HG02981 (cell line): ENCODE measurements around the gene IRAK2.

Source experiments
- ATAC-seq: cut with Tn5 transposase; IDR thresholded peaks from one replicate; pipeline ENCODE4 v1.9.1; 2021; ENCODE audit warnings: mild to moderate bottlenecking, moderate library complexity; ENCODE audit not compliant: unreplicated experiment

Gene IRAK2

GRCh38 chr3:10223676-10224639, 59.2 kb downstream of the IRAK2 start:
- peak; percentile 55 for ATAC-seq

GRCh38 chr3:10224794-10225665, 60.3 kb downstream of the IRAK2 start:
- no peak for ATAC-seq

- ATAC-seq, result no peak
Observed at GRCh38 chr3:10226293-10226692, 61.6 kb downstream of the IRAK2 start.

- no peak for ATAC-seq
Observed at GRCh38 chr3:10228248-10228950, 63.7 kb downstream of the IRAK2 start.

DNA sequence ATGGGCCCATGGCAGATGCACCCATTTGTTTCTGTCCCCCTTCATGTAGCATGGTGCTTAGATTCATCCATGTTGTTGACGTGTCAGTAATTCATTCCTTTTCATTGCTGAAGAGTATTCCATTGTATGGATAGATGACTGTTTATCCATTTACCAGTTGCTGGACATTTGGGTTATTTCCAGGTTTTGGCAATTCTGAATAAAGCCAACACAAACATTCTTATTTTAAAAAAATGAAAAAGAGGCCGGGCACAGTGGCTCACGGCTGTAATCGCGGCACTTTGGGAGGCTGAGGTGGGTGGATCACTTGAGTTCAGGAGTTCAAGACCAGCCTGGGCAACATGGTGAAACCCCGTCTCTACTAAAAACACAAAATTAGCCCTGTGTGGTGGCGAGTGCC, 64.9 kb downstream of the IRAK2 start:
- ATAC-seq, result no peak

DNA sequence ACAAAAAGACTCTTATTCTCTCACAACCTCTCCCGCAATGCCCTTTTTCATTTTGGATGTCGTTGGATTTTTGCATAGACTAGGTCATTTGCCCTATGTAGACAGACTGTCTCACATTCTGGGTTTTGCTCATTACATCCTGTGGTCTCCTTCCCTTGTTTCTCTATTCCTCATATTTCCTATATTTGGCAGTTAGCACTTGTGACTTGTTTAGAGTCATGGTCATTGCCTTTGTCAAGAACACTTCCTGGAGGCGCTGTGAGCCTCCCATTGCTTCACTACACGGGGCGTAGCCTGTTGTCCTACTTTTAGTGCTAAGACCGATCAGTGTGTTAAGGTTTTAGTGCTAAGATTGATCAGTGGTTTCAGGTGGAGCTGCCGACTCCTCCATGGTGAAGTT, 67.4 kb downstream of the IRAK2 start:
- no peak for ATAC-seq

DNA sequence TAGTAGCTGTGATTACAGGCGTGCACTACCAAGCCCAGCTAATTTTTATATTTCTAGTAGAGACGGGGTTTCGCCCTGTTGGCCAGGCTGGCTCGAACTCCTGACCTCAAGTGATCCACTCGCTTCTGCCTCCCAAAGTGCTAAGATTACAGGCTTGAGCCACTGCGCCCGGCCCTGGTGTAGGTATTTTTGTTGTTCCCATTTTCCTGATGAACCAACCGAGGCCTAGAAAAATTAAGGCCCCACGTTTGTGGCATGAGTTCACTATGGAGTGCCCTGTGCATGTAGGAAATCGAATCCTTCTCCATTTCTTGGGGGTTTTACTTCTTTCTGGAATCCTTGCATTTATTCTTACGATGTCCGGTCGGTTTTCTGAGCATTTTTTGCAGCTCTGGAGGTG, 69.3 kb downstream of the IRAK2 start:
- no peak for ATAC-seq

DNA sequence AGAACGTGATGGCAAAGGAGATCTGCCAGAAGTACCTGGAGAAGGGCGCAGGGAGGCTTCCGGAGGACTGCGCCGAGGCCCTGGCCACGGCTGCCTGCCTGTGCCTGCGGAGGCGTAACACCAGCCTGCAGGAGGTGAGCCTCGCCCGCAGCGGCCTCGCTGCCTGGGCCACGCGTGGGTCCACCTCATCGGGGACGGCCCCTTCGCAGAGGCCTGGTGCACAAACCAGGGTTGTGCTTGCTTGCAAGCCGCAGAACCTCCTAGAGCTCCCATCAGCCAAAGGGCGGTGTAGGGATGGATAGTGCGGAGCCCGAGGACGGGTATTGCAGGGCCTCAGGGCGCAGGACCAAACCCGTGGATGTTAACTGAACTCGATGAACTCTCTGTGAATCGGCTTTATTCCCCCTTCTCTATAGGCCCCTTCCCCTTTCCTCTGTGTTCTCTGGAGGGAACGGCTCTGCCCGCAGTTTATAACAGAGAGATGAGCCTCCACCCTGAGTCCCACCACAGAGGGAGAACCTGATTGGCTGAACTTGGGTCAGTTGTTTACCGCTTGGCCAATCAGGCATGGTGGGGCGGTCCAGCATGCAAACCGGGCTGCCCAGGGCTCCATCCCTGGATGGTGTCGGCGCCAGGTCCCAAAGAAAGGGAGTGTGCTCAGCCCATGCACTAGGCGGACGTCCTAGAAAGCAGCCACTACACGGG, 70.0 kb downstream of the IRAK2 start:
- no peak for ATAC-seq

- ATAC-seq, result no peak
Observed at GRCh38 chr3:10235551-10235950, 70.8 kb downstream of the IRAK2 start.

DNA sequence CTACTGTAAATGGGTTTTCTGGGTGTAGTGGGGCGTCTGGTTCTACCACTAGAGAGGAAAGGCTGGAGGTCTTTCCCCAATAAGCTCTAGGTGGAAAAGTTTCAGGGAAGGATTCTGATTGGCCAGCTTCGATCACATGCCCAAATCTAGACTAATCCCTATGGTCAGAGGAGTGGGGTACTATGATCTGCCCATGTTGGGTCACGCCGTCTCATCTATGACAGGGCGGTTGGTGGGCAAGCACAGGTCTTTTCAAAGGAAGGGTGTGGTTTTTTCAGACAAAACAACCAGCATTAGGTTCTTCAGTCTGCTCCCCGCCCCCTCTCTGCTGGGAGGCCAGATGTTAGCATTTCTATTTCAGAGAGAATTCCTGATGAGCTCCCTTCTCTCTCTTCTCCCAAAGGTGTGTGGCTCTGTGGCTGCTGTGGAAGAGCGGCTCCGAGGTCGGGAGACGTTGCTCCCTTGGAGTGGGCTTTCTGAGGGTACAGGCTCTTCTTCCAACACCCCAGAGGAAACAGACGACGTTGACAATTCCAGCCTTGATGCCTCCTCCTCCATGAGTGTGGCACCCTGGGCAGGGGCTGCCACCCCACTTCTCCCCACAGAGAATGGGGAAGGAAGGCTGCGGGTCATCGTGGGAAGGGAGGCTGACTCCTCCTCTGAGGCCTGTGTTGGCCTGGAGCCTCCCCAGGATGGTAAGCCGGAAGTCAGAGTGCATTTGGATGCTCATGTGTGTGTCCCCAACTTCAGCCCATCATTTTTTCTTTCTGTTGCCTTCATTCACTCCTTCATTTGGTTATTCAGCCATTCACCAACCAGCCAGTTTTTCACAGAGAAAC, 73.8 kb downstream of the IRAK2 start:
- ATAC-seq, result no peak

DNA sequence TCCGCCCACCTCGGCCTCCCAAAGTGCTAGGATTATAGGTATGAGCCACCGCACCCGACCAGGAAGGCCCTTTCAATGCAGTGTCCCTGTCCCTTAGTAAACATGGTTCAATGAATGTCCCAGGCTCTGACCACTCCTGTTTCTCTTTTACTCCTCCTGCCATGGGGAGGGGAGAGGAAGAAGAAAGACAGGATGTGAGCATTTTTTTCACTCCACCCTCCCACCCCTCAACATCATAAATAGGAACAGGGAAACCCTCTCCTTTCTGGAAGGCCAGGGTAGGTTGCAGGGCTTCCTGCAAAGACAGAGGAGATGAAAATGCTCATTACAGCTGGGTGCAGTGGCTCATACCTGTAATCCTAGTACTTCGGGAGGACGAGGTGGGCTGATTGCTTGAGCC, 76.1 kb downstream of the IRAK2 start:
- ATAC-seq, result no peak

DNA sequence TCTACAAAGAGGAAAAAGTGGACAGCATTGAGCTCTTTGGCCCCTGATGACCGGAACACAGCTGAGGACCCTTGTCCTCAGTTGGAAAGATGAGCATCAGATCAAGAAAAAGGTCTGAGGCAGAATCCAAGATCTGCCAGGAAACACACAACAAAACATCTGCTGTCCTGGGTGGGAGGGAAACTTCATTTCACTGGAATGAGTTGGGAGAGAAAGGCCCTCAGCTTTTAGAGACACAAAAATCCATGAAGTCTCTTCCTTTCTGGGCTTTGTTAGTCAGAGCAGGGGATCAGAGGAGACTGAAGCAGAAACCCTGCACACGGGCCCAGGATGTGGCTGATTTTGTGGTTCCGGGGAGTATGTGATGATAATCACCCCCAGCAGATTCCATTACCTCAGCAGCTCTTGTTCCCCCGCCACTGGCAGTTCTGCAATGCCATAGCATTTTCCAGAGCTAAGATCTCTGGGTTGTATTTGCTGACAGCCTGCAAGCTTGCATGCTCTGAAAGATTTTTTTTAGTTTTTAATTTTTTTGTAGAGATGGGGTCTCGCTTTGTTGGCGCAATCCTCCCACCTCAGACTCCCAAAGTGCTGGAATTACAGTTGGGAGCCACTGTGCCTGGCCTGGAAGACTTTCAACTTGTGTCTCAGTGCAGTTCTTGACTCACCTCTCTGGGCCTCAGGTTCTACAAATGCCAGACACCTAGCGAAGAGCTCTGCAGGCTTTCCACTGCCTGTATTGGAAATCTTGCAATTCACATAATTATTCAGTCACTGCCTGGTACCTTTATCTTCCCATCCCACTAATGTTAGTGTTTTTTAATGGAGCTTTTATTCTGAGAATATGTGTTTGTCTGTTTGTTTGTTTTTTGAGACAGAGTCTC, 77.7 kb downstream of the IRAK2 start:
- ATAC-seq, result no peak

- ATAC-seq, result no peak
Observed at GRCh38 chr3:10244009-10244408, 79.3 kb downstream of the IRAK2 start.

GRCh38 chr3:10245081-10245712, 80.5 kb downstream of the IRAK2 start:
- ATAC-seq, result no peak

DNA sequence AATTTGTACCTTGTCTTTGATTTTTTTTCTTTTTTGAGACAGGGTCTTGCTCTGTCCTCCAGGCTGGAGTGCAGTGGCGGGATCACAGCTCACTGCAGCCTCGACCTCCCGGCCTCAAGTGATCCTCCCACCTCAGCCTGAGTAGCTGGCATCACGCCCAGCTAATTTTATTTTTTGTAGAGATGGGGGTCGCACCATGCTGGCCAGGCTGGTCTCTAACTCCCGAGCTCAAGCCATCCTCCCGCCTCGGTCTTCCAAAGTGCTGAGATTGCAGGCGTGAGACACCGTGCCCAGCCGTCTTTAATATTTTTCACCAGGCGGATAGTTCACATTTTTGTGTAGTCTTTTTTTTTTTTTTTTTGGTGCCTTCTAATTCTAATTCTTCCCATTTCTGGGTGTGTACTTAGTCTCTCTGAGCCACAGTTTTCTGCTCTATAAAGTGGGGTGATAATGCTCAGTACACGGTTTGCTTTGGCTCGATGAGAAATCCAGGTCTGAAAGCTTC, 83.0 kb downstream of the IRAK2 start:
- ATAC-seq, result no peak

DNA sequence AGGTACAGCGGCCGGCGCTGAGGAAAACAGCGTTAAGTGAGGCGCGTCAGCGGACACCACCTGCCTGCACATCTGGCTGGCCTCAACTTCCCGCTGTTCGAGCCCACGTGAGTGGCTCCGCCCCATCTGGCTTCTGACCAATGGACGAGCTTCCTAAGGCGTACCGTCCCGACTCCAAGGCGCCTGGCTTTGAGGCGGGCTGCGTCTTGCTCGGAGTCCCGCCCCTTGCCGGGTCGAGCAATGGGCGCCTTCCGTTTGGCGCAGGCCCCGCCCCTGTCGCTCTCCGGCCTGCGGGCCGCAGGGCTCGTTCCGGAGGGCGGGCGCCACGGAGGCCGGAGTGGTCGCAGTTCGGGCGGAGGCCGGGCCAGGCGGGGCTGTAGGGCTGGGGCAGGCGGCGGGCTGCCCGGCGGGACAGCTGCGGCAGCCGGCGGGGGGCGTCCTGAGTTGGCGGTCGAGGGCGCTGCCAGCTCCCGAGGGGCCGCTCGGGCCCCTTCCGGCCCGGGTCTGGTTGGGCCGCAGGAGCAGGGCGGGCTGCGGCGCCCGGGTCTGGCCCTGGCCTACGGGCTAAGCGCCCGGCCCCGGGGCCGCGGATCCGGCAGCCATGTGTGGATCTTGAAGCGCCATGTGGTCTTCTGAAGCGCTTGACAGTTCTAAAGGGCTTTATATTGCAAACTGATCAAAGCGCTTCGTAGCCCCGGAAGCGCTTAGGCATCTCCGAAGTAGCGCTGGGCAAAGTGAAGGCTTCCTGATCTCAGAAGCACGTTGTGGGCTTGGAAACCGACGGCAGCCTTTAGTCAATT, 83.7 kb downstream of the IRAK2 start, which contains the start of gene TATDN2:
TATDN2 (plus strand) TSS at position 276 of the 800 bp plus-strand sequence. CDS start 742 bp downstream, outside the sequence.
- peak; percentile 95 for ATAC-seq
